Hematopoietic multipotent progenitor cell treated with erythropoietin and hydrocortisone succinate and interleukin-3 and kit ligand, for 17 days (in vitro differentiated cells): ENCODE data around the gene ABCC11.

ENCODE experiments used
- DNase-seq: peaks from one replicate; pipeline ENCODE4 v3.0.0-alpha.2; 2015; ENCODE audit warnings: low spot score

Gene ABCC11

DNA sequence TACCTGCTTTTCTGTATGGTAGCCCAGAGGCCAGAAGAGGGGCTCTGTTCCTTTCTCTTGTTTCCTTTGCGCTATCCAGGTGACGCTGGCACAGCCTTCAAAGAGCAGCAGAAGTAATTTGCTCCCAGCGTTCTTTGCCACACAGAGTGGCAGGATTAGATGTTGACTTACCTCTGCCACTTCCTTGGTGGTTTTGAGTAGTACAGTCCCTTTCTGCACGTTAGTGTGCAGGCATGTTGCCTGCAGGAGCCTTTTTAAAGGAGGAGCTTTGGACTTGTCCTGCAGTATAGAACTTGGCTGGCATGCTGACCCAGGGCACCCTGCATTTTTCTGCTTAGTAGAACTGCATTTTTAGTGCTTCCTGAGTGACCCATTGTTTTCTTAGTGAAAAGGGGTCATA lies at the start of gene ABCC11:
ABCC11 (minus strand) TSS at position 229 of the 400 bp plus-strand sequence. CDS start 15,618 bp downstream, outside the sequence.
- DNase-seq = no peak

DNA sequence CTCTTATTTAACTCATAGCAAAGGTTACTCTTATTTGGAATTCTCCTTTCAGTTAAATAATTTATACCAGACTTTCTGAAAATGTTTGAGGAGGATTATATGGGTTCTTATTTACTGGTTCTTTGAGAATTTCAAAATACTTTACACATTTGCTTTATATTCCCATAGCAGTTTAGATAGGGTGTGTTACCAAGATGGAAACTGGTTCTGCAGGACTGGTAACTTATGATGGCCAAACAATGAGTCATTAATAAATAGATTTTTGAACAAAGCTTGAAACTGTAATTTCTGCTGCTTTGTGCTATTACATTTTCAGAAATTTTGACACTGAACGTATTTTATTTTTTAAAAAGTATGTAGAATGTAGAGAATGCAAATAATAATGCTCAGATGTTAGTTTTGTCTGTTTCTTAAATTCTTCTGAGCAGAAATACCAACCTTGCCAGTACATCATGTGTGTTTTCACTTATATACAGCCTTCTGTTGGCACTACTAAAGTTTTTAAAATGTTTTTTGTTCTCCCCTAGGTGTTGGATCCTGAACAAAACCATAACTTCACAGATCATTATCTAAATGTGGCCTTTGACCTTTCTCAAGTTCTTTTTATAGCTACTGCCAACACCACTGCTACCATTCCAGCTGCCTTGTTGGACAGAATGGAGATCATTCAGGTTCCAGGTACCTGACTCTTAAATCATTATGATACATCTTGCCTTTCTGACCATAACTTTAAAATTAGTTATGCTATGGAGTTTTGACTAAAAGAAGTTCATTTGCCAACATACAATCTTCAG lies 48.3 kb upstream of the ABCC11 start:
- no peak for DNase-seq

DNA sequence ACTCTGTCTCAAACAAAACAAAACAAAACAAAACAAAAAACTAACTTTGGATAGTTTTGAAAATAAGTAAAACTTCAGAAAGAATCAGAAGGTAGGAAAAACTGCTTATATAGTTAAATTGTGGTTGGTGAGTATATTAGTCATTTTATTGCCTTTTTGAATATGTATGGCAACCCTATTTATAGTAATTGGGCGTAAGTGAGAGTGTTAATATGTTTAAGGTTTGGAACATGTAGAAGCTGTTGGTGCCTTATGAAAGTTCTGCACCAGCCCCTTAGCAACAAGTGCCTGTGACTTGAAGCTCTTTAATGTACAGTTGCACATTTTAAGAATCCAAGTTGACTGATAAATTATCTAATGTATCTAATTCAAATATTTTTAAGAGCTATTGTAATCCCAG lies 47.4 kb upstream of the ABCC11 start:
- DNase-seq = no peak

DNA sequence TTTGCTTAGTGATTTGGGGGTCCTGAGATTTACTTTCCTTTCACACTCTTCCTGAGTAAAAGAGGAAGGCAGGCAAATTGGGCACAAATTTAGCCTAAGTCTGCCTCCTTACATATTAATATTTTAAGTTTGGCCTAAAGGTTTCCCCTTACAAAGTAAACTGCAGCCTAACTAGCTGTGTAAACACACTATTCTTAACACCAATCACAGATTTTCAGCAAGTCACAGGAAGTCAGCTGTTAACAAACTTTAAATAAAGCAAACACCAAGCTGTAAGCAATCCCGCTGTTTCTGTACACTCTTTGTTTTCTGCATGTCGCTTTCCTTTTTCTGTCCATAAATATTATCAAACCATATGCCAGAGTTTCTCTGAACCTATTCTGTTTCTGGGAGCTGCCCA lies 45.1 kb upstream of the ABCC11 start:
- no peak for DNase-seq

DNA sequence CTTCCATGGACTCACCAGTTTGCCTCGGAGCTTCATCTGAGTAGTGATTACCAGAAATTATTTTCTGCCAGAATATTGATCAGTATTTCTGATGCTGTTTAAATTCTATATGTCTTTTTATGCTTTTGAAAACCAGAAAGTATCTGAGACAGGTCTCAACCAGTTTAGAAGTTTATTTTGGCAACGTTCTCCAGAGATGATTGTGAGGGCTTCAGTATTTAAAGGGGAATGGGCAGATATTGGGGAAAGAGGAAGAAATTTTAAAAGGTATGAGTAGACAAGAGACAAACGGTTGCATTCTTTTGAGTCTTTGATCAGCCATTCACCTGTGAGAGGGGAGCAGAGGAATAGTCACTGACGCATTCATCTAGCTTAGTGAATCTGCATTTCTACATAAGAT lies 44.4 kb upstream of the ABCC11 start:
- DNase-seq = no peak

DNA sequence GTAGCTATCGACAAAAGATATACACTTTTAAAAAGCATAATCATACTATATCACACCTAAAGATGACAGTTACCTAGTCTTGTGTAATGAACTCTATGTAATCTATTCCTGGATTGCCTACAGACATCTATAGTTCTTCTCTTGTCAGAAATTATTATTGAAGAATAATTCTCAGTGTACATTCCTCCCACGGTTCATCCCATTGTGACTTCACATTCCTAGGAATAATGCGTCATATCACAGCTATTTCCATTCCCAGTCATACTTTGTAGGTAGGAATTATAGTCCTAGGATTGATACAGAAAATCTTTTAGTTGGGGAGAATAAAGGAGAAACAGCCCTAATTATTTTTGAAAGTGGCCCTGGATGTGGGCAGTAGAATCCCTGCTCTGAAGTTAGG lies 44.0 kb upstream of the ABCC11 start:
- DNase-seq = no peak

DNA sequence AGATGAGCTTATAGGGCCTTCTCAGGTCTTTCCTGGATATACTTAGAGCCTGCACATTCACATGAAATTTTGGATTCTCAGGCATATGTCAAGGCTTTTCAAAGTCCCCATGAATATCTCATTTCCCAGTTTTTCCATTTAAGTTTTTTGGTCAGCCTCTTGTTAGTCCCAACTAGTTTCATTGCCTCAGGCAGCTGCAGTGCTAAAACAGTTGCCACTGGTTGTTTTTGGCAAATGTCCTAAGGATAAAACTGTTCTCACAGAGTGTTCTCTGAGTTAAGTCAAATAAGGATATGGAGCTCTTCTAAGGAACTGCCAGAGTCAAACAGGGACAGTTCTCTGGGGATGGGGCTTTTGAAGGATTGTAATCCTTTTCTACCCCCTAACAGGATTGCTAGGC lies 39.9 kb upstream of the ABCC11 start:
- no peak for DNase-seq

DNA sequence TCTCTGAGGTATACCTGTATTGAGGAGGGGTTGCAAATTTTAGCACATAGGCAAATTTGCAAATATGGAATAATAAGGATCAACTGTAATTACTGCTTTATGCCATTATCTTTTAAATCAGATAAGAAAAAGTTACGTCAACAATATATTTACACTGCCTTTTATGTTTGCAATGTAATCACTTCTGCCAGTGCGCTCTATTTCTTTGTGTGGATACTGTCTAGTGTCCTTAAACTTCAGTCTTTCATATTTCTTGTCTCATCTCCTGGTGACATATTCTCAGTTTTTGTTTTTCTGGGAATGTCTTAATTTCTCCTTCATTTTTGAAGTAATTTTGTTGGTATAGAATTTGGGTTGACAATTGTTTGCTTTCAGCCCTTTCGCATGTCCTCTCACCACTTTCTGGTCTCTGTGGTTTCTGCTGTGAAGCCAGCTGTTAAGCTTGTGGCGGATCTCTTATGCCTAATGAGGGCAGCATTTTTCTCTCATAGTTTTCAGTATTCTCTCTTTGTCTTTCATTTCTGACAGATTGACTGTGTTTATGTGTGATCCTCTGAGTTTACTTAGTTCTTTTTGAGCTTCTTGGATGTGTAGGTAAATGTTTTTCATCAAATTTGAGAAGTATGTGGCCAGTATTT lies 37.6 kb upstream of the ABCC11 start:
- no peak for DNase-seq

DNA sequence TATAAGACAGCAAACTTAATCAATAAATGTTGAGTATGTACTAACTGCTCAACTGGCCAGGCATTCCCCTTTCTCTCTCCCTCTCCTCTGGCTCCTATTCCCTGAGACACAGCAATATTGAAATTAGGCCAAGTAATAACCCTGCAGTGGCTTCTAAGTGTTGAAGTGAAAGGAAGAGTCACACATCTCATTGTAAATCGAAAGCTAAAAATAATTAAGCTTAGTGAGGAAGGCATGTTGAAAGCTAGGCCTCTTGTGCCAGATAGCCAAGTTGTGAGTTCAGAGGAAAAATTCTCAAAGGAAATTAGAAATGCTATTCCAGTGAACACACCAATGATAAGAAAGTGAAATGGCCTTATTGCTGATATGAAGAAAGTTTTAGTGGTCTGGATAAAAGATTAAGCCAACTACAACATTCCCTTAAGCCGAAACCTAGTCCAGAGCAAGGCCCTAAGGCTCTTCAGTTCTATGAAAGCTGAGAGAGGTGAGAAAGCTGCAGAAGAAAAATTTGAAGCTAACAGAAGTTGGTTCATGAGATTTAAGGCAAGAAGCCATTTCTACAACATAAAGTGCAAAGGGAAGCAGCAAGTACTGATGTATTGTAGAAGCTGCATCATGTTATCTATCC lies 35.4 kb upstream of the ABCC11 start:
- DNase-seq = no peak

DNA sequence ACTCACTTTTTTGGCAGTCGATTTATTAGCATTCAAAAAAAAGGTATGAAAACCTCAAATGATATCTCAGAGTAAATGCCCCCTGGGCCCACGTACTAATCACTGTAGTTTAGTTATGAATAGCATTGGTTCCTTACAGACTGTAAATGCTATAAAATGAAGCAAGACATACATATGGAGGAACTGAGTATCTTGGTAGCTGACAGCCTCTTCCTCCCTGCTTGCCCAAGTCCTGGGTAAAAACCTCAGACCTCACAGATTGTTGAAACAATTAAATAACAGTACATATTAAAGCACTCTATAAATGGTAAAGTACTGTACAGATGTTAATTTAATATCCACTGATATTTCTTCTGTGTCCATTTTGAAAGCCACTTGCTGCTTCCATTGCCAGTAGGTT lies 33.2 kb upstream of the ABCC11 start:
- DNase-seq = no peak

DNA sequence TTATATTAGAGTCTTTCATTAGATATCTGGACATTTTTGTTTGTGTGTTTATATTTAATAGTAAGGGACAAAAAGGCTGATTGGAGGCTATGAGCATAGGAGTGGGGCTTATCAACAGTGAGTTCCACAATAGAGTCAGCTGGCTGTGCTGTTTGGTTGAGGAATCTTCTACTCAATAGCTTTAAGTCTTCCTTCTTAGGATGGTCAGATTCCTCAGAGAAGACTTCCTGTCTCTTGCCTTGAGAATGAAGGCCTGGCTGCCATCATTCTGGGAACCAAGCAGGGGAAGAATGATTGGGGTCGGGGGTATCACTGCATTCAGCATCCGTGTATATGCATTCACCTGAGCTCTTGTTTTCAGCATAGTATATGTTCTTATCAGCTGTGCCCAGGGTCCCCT lies 31.9 kb upstream of the ABCC11 start:
- DNase-seq = no peak

DNA sequence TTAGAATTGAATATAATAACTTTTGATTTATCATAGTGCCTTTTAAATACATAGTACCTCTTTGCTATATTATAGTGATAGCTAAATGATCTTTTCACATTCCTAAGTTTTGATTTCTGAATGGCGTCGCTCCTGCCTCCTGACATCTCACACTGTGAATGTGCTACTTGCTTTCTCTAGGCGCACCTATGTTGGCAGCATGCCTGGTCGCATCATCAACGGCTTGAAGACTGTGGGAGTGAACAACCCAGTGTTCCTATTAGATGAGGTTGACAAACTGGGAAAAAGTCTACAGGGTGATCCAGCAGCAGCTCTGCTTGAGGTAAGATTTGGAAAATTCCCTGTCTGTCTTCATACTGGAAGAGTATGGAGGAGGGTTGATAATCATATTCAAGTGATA lies 29.8 kb upstream of the ABCC11 start:
- DNase-seq = no peak

DNA sequence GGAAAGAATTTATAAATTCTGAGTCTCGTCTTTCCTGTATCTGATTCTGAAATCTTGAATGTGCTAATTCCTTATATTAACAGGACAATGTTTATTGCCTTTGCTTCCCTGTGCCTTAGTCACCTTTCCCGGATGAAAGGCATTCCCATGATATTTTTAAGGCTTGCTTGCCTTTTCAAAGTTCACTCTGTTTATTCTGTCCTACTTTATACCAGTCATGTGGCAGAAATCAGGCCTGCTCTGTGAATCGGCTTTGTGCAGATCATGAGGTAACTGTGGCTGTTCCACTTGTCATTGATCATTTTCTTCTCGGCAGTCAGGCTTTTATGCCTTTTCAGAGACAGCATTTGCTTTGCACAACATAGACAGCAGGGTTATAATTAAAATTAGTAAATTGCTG lies 28.8 kb upstream of the ABCC11 start:
- no peak for DNase-seq

DNA sequence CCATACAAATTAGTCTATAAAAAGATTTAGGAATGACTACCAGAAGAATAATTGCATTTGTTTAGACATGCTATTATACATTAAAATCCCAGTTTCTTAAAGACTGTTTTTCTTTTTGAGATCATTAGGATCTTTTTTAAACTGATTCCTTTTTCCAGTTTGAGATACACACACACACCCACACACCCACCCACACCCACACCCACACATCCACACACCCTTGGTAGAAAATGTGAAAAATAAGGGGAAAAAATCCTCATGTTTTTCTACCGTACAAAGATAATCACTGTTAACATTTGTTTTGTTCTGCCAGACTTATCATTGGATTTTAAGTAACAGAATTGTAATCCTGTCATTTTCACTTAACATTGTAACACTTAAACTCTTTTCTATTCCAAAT lies 27.1 kb upstream of the ABCC11 start:
- no peak for DNase-seq

DNA sequence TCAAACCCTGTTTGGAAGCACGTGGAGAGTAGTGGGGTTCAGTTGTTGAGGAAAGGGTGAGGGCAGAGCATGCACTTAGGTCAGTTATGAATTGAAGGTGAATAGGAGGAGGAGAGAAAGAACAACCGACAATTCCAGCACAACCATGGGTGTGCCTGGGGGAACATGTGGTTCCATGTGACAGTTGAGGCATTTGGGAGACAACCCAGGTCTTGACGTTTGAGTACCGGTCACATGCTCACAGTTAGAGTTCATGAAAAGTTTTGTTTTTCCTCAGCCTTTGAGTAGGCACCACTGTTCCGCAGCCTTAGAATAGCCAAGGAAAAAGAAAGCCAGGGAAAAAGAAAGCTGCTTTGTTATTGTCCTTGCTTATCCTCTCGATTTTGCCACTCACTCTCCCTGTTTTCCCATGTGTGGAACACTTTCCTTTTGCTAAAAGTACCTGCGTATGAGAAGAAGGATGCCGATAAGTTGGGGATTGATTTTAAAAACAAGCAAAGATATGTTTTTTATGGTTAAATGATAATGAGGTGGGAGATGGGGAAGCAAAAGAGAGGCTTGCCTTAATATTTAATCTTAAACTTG lies 25.6 kb upstream of the ABCC11 start:
- DNase-seq = no peak

DNA sequence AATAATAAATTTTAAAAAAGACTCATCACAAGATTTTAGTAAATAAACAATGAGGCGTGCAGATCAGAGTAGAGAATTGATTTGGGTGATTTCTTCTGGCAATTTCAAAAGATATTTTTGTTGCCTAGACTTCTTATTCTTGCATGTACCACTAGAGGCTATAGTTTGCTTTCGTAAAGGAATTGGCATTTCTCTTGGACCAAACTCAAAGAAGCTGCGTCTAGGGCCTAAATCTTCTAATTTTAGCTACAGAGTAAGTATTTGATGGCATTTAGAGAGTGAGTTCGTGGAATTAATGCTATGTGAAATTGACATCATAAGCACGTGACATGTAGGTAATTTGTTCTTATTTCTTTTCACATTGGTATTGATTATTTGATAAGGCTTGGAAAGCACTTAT lies 24.4 kb upstream of the ABCC11 start:
- DNase-seq = no peak

DNA sequence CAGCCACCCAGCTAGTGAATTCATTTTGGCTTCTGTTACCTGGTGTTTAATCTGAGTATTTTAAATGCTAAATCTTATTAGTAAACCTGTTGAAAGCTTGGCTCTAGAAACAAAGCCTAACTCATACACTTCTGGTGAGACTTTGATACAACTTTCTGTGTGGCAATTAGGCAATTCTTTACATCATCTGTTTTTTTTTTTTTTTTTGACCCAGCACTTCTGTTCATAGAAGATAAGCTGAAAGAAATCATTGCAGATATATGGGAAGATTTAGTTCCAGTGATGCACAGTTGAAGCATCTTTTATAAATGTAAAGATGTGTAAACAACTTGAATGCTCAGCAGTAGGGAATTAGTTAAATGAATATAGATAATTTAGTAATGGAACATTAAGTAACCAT lies 21.7 kb upstream of the ABCC11 start:
- DNase-seq = no peak

DNA sequence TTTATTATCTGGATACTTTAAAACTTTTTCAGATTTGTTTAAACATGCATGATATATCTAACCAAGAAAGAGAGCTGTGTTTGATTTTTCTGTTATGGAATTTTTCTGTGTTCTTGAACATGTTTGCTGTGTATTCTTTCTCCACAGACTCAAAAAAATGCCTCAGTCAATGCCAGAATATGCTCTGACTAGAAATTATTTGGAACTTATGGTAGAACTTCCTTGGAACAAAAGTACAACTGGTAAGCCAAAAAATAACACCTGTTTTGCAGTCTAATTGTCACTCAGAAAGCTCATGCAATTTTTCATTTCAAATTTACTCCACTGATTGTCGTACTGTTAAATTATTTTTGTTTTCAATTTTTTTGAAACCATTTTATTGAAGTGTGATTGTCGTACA lies 15.3 kb upstream of the ABCC11 start:
- DNase-seq = no peak

DNA sequence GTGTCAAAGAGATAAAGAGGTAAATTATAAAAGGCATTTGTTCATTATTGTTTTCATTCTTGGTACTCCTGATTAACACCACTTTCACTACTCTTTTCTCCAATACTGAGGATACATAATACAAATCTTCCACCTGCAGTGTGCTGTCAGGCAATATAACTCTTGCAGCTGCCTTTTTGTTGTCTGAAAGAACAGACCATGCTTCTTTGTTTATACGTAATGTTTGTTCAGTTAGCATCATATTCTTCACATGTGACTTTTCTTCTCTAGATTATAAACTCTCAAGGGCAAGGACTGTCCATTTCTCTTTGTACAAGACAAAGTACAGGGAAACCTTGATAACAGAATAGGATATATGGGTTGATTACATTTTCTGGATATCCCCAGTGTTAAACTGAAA lies 14.2 kb upstream of the ABCC11 start:
- no peak for DNase-seq

DNA sequence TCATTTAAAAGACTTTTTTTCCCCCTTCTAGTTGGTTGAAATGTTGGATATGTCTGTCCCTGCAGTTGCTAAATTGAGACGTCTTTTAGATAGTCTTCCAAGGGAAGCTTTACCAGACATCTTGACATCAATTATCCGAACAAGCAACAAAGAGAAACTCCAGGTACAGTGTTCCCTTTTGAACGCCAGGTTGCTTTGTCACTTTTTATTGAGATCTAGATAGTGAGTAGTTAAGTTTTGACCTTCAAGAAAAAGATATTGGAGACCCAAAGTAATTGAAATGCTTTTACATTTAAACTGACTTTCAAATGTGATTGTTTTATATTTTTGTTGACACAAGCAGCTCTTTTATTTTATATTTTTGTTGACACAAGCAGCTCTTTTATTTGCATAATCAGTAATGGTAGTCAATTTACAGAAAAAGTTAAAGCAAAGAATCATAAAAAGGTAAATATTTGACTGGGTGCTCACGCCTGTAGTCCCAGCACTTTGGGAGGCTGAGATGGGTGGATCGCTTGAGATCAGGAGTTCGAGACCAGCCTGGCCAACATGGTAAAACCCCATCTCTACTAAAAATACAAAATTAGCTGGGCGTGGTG lies 9.3 kb upstream of the ABCC11 start:
- no peak for DNase-seq

DNA sequence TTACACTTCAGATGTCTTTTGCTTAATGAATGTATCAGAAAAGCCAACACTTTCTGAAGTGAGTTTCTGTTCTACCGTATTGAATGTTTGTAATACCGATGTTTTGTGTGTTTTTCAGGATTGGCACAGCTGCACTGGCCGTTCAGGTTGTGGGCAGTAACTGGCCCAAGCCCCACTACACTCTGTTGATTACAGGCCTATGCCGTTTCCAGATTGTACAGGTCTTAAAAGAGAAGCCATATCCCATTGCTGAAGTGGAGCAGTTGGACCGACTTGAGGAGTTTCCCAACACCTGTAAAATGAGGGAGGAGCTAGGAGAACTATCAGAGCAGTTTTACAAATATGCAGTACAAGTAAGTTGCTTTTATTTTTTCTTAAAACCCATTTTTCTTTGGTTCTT lies 4.7 kb upstream of the ABCC11 start:
- no peak for DNase-seq

DNA sequence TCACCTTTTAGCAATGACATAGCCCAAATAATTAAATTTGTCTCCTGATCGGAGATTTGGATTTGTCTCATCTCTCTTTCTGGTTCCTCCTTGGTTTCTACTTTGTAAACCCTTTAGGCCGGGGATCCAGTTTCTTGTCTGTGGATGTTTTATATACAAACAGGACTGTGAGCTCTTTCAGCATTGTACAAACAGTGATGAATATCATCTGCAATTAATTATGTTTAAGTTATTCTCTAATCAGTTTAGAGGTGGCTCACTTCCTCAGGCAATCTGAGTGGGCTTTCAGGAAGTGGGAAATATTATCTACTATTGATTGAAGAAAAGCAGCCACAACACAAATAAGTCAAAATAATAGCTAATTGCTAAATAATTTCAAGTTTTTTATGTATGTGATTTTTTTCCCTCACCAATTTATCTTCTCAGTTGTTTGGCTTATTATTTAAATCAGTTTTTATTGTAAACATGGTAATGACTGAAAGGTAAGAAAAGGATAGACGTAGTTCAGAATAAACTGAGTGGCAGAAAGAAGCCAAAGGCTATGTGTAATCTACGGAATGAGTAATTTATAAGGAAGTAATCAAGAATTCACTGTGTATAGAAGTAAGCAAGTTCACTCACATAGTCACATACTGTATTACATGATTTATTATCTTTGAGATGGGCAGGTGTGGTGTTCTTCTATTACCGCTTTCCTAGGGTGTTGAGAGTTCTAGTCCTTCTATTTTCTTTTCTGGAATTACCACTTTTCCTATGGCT lies 3.4 kb upstream of the ABCC11 start:
- no peak for DNase-seq
